ENCODE measurements around the gene AIRE.
"Not testable (repeated sequence)": the region's sequence is repeated elsewhere in the genome, so short reads cannot be mapped to it uniquely, and the experiment has no call there.

- not testable (repeated sequence) for TF ChIP-seq POLR2A (IDR thresholded peaks at IDR 0.05; ENCODE audit: low read depth); POLR2AphosphoS5 (IDR thresholded peaks at IDR 0.05)
- TF ChIP-seq, protein P1, sequence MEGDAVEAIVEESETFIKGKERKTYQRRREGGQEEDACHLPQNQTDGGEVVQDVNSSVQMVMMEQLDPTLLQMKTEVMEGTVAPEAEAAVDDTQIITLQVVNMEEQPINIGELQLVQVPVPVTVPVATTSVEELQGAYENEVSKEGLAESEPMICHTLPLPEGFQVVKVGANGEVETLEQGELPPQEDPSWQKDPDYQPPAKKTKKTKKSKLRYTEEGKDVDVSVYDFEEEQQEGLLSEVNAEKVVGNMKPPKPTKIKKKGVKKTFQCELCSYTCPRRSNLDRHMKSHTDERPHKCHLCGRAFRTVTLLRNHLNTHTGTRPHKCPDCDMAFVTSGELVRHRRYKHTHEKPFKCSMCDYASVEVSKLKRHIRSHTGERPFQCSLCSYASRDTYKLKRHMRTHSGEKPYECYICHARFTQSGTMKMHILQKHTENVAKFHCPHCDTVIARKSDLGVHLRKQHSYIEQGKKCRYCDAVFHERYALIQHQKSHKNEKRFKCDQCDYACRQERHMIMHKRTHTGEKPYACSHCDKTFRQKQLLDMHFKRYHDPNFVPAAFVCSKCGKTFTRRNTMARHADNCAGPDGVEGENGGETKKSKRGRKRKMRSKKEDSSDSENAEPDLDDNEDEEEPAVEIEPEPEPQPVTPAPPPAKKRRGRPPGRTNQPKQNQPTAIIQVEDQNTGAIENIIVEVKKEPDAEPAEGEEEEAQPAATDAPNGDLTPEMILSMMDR (IDR thresholded peaks at IDR 0.05): not testable (repeated sequence)
These were observed 56.2 kb downstream of the AIRE start for GRCh38 chr21:44341726-44342458.
